NCI-H748 treated with DMSO at 0.1 percent for 48 hours (cell line): ENCODE measurements around the gene SH3PXD2B.
A peak's percentile ranks its signal among the peaks of the same experiment; 100 is the strongest.

Experiments used
- DNase-seq: peaks from one replicate; lab custom pipeline; 2025; lab: John Stamatoyannopoulos, UW

Gene SH3PXD2B

DNA sequence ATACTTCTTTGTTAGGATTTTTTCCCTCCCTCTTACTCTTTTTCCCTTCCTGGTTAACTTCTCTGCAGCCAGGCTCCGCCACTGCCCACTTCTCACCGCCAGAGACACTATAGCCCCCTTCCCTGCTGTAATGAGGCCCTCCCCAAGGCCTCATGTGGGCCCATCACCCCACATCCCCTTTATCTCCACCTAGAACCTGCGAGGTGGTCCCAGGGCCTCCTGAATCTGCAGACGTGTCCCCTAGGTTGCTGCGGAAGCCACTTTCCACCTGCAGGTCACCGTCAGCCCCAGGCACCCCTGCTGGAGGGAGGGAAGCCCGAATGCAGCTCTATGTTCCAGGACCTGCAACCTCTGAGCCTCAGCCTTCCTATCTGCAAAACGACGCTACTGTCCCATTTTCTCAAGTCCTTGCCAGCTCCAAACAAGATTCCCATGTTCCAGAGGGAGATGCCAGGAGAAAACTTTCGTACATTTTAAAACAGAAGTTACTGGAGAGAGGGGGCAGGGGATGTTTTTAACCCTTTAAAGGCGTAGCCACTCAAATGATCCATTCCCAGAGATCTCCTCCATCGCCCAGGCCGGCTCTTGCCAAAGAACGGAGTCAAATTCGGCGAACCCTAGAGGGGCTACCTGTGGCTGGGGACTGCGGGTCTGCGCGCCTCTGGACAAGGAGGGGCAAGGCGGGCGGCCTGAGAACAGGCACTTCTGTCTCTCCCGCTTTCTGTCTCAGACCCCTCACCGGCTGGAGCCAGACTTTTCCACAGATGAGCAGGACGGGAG, 929 bp downstream of the SH3PXD2B start:
- peak; percentile 64 for DNase-seq

DNA sequence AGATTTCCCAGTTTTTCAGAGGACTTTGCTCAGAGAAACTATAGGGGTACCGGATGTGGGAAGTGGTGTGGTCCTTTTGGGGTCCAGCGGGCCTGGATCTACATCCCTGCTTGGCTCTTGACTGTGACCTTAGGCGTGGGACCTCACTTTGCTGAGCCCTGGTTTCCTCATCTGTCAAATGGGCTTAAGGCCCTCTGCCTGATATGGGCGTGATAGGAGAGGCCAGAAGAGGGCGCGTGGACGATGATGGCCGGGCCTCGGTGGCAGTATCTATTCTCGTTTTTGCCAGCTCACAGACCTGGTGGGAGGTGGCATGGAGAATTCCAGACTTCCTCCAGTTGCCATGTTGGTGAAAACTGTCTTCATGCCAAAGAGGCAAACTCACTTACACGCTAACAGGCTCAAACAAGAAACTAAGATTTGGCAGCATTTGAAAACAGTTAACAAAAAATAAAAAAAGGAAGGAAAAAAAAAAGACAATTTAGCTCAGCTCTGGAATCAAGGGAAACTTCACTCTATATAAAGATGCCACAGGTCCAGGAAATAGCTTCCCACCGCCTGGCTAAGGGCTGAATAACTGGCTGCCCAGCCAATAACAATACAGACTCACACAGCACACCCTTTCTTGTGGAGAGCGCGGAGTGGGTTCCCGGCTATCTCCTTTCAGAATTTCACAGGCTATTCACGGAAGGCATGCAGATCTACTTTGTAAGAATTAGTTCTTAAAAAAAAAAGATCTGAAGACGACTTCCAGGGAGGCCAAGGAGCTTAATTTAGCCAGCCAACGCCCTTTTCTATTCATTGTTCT, 1.7 kb downstream of the SH3PXD2B start:
- DNase-seq: no peak

DNA sequence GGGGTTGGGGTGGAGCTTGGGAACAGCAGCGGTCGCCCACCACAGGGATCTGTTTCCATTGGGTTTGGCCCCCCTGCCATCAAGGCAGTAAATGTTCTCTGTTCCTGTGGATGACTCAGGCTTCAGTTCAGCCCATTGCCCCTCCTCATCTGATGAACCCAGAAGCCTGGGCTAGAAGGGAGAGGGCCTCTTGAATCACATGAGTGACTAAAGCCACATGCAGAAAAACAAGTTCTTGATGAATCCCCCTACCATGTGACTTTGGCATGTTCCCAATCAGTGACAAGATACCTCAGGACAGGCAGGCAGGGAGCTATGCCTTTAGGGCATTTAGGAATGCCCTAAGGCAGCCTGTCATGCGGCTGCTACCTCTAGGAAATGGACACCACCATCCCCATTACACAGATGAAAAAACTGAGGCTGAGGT, 2.5 kb downstream of the SH3PXD2B start:
- DNase-seq: no peak

DNA sequence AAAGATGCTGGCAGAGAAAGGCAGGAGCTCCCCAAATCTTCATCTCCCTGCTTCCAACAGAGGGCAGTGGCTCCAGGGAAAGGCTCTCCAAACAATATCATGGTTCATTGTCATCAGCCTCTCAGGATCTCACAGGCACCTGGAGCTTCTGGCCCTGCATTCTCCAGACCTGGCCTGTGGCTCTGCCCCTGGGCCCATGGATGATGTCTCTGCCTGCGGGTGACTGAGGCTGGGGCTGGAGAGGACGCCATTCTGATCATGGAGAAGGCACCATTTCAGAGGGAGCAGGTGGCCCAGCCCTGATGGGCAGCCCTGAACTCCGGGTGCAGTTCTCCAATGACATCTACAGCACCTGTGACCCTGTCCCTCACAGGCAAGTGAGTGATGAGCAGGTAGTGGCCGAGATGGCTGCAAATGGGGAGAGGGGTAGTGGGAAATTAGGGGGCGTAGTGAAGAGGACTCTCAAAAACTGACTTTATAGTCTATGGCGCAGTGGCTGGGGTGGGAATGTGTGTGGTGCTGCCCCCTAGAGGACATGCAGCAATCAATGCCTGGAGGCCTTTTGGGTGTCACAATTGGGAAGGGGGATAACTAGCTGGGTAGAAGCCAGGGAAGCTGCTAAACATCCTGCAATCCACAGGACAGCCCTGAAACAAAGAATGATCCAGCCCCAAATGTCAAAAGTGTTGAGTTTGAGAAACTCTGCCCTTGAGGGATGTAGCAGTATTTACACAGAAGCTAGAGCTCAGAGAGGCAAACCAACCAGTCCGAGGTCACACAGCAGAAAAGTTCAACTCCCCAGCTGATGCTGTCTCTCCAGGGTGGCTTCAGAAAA, 3.2 kb downstream of the SH3PXD2B start:
- peak; percentile 10 for DNase-seq

DNA sequence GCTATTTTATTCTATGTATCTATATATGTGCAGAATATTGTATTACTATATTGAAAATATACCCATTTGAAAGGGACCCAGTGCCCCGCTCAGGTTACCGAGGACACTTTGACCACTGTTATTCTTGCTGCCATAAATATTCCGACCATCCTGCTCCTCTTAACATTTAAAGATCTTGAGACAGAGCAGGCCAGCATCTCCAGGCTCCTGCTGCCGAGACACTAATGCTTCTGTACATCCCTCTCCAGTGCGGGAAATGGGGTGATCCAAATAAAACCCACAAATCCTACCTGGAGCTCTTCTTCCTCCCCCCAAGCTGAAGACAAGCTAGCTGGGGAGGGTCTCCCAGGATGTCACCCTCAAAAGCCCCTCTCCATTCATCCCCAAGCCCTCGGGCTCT, 3.9 kb downstream of the SH3PXD2B start:
- DNase-seq: no peak

DNA sequence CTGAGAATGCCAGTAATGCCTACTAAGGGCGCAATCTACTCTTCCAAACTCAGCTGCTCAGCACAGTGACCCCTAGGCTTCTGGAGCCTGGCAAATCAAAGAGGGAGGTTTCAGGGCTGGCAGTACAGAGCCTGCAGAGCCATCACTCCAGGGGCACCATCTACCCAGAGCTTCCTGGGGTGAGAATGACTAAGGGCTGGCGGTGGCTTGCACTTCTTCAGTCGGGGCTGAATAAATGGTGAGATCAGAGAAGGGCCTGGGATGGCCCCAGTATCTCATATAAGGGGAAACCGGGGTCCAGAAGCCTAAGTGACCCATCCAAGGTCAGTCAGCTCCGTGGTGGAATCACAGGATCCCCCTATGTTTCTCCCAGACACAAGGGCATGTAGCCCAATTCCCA, 5.3 kb downstream of the SH3PXD2B start:
- no peak for DNase-seq

DNA sequence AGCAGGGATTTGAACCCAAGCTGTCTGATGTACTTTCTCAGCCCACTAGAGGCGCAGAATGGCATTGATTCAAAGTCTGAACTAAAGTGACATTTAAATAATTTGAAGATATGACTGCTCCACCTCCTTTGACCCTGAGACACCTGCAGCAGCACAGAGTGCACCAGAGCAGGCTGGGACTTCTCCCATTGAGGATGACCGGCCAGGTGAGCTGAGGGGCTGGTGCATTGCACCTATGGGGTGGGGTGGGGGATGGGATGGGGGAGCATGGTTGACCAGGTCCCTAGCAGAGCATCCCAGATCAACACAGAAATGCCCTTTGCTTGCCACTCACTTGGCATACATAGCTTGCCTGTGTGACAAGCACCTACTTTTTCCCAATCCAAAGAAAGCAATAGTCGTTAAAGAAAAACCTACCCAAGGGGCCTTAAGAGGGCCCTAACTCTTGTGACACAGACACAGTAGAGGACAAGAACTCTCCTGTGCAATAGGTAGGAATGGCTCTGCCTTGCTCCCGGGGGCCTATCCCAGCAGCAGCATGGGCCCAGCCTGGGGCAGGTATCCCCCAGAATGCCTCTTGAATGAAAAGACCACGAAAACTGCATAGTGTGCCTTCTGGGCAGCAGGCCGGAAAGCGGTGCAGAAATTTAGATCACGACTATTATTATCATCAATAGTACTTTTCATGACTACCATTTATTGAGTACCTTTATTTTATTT, 6.5 kb downstream of the SH3PXD2B start:
- DNase-seq: no peak

DNA sequence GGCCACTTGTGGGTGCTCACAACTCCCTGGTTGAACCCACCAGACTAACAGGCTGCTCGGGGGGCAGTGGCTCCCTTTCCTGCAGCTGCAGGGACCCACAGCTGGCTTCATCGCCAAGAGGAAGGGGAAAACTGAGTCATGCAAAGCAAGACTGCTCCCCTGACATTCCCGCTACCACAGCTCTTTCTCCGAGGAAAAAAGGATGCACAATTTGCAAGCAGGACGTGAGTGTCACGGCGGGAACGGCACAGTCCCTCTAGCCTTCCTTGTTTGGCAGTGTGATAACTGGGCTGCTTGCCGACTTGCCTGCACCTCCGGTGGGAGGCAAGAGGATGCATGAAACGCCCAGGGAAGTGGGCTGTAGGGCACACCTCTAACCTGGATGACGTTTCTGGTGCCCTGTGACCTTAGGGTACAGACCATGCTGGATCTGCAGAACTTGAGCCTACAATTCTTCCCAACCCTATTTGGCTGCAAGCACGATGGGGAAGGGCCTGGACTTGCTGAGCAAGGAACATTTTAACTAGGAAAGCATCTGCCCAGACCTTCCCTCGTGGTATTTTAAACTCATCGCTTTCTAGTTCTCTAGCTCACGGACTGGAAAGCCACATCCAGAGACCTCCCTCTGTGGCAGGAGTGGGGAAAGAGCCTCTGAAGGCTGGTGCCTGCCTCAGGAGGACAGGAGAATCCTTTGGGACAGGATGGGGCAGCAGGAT, 7.8 kb downstream of the SH3PXD2B start:
- no peak for DNase-seq

DNA sequence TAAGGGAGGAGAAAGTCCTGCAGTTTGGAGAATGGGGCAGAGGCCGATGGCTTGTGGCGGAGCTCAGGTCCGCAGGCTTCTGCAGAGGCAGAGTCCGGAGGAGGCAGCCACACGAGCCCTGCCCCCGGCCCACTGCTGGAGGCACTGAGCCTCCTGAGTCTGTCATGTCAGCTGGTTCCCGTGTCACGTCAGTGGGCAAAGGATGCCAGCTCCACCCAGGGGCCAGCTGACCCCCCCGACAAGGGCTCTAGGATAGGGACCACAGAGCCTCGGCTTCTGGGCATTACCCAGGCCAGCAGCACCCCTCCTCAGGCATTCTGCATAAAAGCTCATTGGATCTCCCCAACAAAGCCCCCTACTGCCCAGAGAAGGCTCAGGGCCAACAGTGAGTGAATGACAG, 8.5 kb downstream of the SH3PXD2B start:
- DNase-seq: no peak

DNA sequence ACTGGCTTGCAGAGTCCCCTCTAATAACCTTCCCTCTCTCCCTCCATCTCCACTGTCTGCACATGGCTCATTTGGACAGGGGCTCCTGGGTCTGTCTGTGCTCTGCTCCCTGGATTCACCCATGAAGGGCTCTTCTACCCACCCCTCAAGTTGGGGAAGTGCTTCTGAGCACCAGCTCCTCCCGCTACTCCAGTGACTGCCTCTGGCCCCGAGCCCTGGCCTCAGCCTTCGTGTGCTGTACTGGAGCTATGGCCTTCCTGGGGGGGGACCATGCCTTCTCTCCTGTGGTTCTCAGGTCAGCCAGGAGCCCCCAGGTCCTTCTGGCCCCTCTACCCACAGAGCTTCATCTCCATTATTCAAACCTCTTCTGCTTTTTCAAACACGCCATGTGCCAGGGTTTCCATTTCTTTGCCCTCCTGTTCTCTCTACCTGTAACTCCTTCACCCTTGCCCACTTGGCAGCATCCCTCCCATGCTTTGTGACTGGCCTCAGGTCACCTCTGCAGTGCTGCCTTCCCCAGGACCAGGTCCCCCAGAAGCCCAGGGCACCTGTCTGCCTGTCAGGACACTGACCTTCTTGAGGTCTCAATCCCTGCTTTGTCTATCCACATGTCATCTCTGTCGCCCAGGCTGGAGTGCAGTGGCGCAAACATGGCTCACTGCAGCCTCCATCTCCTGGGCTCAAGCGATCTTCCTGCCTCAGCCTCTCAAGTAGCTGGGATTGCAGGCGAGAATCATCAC, 9.5 kb downstream of the SH3PXD2B start:
- no peak for DNase-seq

DNA sequence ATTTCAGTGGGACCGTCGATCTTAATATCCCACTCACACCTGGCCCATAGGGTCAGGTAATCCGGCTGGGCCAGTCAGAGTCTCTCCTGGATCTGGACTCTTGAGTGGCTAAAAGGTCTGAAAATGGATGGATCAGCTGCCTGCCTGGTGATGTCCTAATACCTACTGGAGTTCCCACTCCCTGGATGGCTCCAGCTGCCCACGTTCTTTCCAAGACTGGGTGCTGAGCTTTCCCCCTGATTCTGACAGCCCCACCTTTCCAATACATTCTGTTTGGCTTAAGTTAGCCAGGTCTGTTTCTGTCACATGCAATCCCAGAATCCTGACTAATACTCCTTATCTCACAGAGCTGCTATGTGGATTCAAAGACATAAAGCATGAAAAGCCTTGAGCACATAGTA, 10.2 kb downstream of the SH3PXD2B start:
- no peak for DNase-seq

DNA sequence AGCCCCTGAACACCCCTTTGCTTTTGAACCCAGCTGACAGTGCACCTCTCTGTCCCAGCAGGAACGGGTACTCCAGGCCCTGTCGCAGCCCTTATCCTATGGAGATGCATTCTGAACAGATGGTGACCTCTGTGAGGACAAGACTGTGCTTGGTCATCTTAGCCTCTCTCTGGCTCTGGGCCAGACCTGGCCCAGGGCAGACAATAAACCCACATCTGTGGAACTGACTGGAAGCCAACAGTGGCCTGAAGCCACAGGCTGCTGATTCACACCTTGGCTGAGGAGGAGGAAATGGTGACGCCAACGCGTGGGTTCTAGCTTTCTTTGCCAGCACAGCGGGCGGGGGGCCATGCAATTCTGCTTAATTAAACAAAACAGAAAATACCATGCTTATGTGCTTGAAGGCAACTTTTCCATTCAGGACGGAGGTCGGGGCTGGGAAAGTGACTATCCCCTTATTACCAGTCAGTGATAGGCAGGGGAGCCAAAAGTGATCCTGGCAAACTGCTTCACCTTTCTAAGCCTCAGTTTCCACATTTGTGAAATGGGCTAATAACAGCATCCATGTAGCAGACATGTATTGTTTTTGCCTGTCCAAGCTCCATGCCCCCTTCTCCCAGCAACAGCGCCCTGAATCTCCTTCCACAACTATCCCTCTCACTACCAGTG, 10.8 kb downstream of the SH3PXD2B start:
- DNase-seq: no peak

DNA sequence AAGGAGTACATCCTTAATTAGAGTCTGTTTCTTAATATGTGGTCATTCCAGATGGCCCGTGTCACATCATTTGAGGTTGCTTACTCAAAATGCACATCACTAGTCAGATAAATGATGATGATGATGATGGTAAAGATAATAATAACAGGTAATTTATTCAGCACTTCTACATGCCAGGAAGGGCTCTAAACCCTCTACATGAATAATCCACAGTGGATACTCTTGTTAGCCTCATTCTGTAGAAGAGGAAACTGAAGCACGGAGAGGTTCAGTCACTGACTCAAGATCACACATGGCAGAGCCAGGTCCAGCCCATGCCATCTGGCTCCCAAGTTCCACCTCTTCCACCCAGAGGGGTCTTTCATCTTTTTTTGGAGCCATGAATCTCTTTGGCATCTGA, 11.7 kb downstream of the SH3PXD2B start:
- no peak for DNase-seq

DNA sequence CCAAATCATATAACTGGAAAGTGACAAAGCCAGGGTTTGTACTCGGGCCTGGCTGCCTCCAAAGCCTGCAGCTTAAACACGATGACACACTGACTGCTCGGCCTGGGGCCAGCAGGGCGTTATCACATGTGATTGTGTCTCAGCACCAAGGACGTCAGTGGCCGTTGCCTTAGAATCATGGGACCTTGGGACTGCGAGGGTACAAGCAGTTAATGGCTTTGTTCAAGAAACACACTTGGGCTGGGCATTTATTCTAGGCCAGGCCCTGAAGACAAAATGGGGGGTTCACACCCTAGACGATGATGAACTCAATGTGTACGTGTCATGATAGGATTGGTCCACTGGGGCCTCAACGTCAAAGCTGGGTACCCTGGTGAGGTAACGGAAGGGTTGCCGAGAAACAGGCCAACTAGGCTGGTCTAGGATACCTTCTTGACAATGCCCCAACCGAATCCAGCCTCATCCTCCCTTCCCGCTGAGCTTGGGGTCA, 13.0 kb downstream of the SH3PXD2B start:
- no peak for DNase-seq

DNA sequence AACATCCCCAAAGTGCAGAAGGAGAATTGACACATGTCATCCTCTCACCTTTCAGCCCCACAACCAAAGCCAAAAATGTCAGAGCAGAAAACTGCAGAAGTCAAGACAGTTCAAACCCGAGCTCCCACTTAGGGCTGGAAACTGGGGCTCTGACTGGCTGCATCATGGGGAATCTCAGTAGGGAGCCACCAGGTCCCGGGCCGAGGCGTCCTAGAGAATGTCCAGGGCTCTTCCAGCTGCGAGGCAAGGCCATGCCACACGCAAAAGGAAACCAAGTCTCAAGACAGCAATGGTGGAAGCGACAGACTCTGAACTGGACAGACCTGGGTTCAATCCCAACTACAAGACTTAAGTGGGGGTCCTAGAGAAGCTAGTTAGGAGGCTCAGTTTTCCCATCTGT, 13.8 kb downstream of the SH3PXD2B start:
- DNase-seq: no peak

DNA sequence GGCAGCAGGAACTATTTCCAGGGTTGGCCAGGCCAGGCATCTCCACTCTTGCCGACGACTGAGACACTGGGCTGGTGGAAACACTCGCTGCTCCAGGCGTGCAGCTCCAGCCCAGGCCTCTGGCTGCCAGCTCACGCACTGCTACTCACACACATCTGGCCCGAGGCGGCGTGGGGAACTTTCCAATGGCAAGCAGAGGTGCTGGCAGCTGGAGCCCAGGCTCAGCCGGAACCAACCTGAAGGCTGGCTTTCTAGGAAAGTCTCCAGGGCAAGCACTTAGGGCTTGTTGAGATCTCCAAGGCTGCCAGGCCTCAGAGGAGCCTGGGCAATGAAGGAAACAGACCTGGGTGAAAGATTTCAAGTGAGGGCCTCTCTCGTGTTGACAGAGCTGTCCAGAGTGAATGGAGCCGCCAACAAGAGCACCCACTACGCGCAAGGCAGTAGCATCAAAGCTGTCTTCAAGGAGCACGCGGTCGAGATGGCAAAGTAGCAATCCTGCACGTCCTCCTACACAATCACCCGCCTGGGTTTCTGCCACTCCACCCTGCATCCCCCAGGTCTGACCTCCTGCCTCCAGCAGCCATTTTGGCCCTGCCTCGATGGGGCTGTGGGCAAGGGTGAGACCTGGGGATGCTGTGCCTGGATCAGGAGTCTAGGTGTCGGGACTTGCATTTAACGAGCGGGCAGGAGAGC, 14.4 kb downstream of the SH3PXD2B start:
- DNase-seq: no peak

DNA sequence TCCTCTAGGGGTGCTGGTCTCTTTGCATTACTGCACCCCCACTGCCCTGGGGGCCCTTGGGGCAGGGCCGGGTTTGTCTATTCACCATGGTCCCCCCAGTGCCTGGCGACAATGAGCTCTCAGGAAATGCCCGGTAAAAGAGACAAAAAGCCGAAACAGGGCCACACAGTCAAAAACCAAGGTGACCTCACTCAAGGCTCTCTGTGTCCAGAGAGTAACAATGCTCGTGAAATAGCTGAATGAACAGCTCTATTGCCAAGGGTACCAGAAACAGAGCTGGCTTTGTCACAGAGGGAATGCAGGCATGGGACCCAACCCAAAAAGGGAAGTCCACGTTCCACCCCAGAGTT, 16.0 kb downstream of the SH3PXD2B start:
- DNase-seq: no peak

DNA sequence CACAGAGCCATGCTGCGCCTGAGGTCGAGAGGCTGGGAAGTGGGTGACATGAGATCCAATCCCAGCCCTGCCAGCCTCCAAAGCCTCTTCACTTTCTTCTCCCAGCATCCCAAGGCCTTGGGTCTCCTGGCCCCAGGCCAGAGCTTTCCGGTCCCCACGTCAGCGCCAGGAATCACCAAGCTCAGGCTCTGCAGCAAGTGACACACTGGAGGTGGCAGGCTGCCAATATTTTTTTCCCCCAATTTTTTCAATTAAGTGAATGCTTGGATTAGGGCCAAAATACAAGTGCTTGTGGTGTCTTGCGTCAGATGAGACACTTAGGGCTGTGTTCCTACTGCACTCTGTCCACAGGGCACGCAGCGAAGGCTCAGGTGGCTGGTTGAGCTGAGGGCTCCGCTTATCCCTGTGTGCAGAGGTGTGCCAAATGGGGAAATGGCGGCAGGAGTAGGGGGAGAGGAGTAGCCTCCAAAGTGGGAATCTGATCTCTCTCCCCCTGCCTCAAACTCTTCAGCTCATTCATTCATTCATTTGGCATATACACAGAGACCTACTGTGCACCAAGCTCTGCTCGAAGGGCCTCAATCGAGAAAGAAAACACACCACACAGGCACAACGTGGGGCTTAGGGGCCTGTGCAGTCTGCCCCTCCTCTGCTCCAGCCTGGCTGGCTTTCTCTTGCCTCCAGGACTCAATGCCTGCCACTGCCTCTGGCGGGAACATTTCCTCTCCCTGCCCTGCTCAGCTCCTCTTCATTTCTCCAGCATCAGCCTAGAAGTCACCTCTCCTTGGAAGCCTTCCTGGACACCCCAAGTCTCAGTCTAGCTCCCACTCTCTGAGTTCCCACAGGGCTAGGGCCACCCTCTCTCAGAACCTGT, 16.6 kb downstream of the SH3PXD2B start:
- peak; percentile 90 for DNase-seq
